ENCODE data around the gene IFNAR1. TPM values are rescaled to one million over a fixed set of nuclear protein-coding genes. Genes with fewer than 3 reads are reported as not detected.

Gene IFNAR1
- total RNA-seq, 2 experiments from 2014 or later: 18.1 to 60.8 TPM

- Histone ChIP-seq H3K9me2 (ENCODE audit: insufficient read depth, low read length) (no peaks in the 10 kb centered on the region), H3K4me1 (ENCODE audit: insufficient read depth, low read length, poor library complexity, severe bottlenecking) (peaks cover 57% of the 10 kb centered on the region), H3K79me2 (ENCODE audit: insufficient read depth, low read depth, low read length) (no peaks in the 10 kb centered on the region), H2AFZ (ENCODE audit: low read length) (no peak overlapping the region), H4K20me1 (ENCODE audit: insufficient read depth, low read length) (no peaks in the 10 kb centered on the region), H3K4me3 (ENCODE audit: low read depth, low read length, poor library complexity, severe bottlenecking) (no peak overlapping the region), H3K36me3 (ENCODE audit: insufficient read depth, low read length) (peaks cover 68% of the 10 kb centered on the region), H3K4me2 (ENCODE audit: low read length) (0 out of 2 replicates have a peak overlapping the region, but pooled peaks have one; percentile 21), H3K9me3 (ENCODE audit: low read length) (no peaks in the 10 kb centered on the region), H3K27ac (ENCODE audit: low read depth, low read length, poor library complexity, severe bottlenecking) (peak overlapping the region; percentile 93)
- POLR2A ChIA-PET: no interaction called here
- no peak for DNase-seq (ENCODE audit: low spot score)
- CTCF ChIA-PET (ENCODE audit: unreplicated experiment): no interaction called here
- TF ChIP-seq CTCF (conservative IDR thresholded peaks at IDR 0.05; ENCODE audit: low read length): no peak
- no peak for TF ChIP-seq EZH2phosphoT487 (IDR thresholded peaks at IDR 0.05; ENCODE audit: borderline replicate concordance, low read depth, low read length)
- BruUV-seq (replicated peaks): no TSS peak
- intact Hi-C loops (cut with micrococcal nuclease; ENCODE audit: unreplicated experiment): no loop called here
These were observed 32.0 kb upstream of the IFNAR1 start for GRCh38 chr21:33292724-33293123.

DNA sequence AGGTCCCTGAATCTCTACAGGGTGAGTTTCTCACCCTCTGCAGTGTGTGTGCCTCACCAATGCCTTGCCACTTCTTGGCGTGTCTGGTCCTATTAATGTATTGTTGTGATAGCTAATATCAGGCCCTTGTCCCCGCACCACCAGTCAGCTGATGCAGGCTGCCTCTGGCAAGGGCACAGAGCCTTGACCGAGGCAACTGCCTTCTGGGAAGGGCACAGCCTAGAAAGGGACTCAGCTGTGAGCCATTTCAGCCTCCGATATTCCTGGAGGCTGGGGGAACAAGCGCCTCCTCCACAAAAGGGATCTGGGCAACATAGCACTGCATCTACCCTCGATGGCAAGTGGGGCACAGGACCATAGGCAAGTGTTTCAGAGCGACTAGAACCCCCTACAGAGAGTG, 31.6 kb upstream of the IFNAR1 start:
- no TSS peak for BruUV-seq (replicated peaks)
- H3K4me3 ChIP-seq (ENCODE audit: low read depth, low read length, poor library complexity, severe bottlenecking): no peak overlapping the region
- ChIA-PET POLR2A (interaction anchor here (1.0 to 1.6 kb wide), 2 partner anchors 14 to 83 kb away, joined by 3 to 6 read pairs; no protein-coding TSS in a partner anchor), CTCF (ENCODE audit: unreplicated experiment) (no interaction called here)
- H3K4me2 ChIP-seq (ENCODE audit: low read length): peak overlapping the region; percentile 21; the same call in 1 of the 2 replicates
- H3K4me1 ChIP-seq (ENCODE audit: insufficient read depth, low read length, poor library complexity, severe bottlenecking): peaks cover 62% of the 10 kb centered on the region
- H4K20me1 ChIP-seq (ENCODE audit: insufficient read depth, low read length): no peaks in the 10 kb centered on the region
- H3K79me2 ChIP-seq (ENCODE audit: insufficient read depth, low read depth, low read length): no peaks in the 10 kb centered on the region
- DNase-seq (ENCODE audit: low spot score): no peak
- H3K9me3 ChIP-seq (ENCODE audit: low read length): no peaks in the 10 kb centered on the region
- no peak overlapping the region for H2AFZ ChIP-seq (ENCODE audit: low read length)
- H3K27ac ChIP-seq (ENCODE audit: low read depth, low read length, poor library complexity, severe bottlenecking): peak overlapping the region; percentile 93
- no peaks in the 10 kb centered on the region for H3K9me2 ChIP-seq (ENCODE audit: insufficient read depth, low read length)
- TF ChIP-seq EZH2phosphoT487 (IDR thresholded peaks at IDR 0.05; ENCODE audit: borderline replicate concordance, low read depth, low read length): no peak
- no peak for TF ChIP-seq CTCF (conservative IDR thresholded peaks at IDR 0.05; ENCODE audit: low read length)
- intact Hi-C loops (cut with micrococcal nuclease; ENCODE audit: unreplicated experiment): no loop called here
- peaks cover 68% of the 10 kb centered on the region for H3K36me3 ChIP-seq (ENCODE audit: insufficient read depth, low read length)

- peaks cover 61% of the 10 kb centered on the region for H3K36me3 ChIP-seq (ENCODE audit: insufficient read depth, low read length)
- no peaks in the 10 kb centered on the region for H3K79me2 ChIP-seq (ENCODE audit: insufficient read depth, low read depth, low read length)
- H3K4me2 ChIP-seq (ENCODE audit: low read length): peak overlapping the region; percentile 21
- no peaks in the 10 kb centered on the region for H3K9me3 ChIP-seq (ENCODE audit: low read length)
- POLR2A ChIA-PET: interaction anchor here (0.5 to 1.7 kb wide), 12 partner anchors 9 to 106 kb away, joined by 3 to 9 read pairs (median 4); partner anchors contain the start of gene IL10RB
- no peak overlapping the region for H2AFZ ChIP-seq (ENCODE audit: low read length)
- H3K4me1 ChIP-seq (ENCODE audit: insufficient read depth, low read length, poor library complexity, severe bottlenecking): peaks cover 66% of the 10 kb centered on the region
- H3K9me2 ChIP-seq (ENCODE audit: insufficient read depth, low read length): no peaks in the 10 kb centered on the region
- no TSS peak for BruUV-seq (replicated peaks)
- intact Hi-C loops (cut with micrococcal nuclease; ENCODE audit: unreplicated experiment): no loop called here
- H3K27ac ChIP-seq (ENCODE audit: low read depth, low read length, poor library complexity, severe bottlenecking): peak overlapping the region; percentile 93
- no peaks in the 10 kb centered on the region for H4K20me1 ChIP-seq (ENCODE audit: insufficient read depth, low read length)
- DNase-seq (ENCODE audit: low spot score): peak; percentile 67
- CTCF ChIA-PET (ENCODE audit: unreplicated experiment): no interaction called here
- TF ChIP-seq CTCF (conservative IDR thresholded peaks at IDR 0.05; ENCODE audit: low read length) (no peak), EZH2phosphoT487 (IDR thresholded peaks at IDR 0.05; ENCODE audit: borderline replicate concordance, low read depth, low read length) (no peak)
- no peak overlapping the region for H3K4me3 ChIP-seq (ENCODE audit: low read depth, low read length, poor library complexity, severe bottlenecking)
These were observed 31.0 kb upstream of the IFNAR1 start for GRCh38 chr21:33293811-33294216.
